GM12801 (cell line): ENCODE results near the gene CCL19.

Experiments
- CTCF ChIP-seq: IDR thresholded peaks from one replicate; pipeline ENCODE4 v1.5.1; 2011; ENCODE audit warnings: control low read depth; ENCODE audit not compliant: insufficient read length; ENCODE audit errors: extremely low read depth

CCL19 gene

GRCh38 chr9:34648673-34649072 lies 42.4 kb downstream of the CCL19 start:
- TF ChIP-seq CTCF, result no peak

GRCh38 chr9:34647651-34648050 lies 43.4 kb downstream of the CCL19 start:
- TF ChIP-seq CTCF, result no peak

- TF ChIP-seq CTCF, result no peak
Measured at GRCh38 chr9:34647084-34647403, 44.0 kb downstream of the CCL19 start.

- TF ChIP-seq CTCF, result no peak
Measured at GRCh38 chr9:34646211-34647083, 44.6 kb downstream of the CCL19 start, which contains the start of gene GALT. TSS of gene GALT (plus strand) at chr9:34646675. CDS start at chr9:34646705, 30 bp downstream.

GRCh38 chr9:34644766-34645314 lies 46.2 kb downstream of the CCL19 start:
- TF ChIP-seq CTCF, result no peak

- no peak for TF ChIP-seq CTCF
Measured at GRCh38 chr9:34642679-34643078, 48.4 kb downstream of the CCL19 start.
